ENCODE data around the gene SEZ6.
A peak's percentile ranks its signal among the peaks of the same experiment; 100 is the strongest.

SEZ6 gene

GRCh38 chr17:28925912-28926365, 79.9 kb downstream of the SEZ6 start (continued):
- no peak for TF ChIP-seq ZBTB1 (tag by site-specific recombination; IDR thresholded peaks at IDR 0.05)
- TF ChIP-seq ZNF785 (tag by site-specific recombination; IDR thresholded peaks at IDR 0.05) = no peak
- TF ChIP-seq HIC1 (tag by site-specific recombination; IDR thresholded peaks at IDR 0.05) = no peak
- TF ChIP-seq ZNF292 (tag by site-specific recombination; IDR thresholded peaks at IDR 0.05; ENCODE audit: borderline replicate concordance, low read depth) = no peak
- no peak for TF ChIP-seq ZFP41 (tag by site-specific recombination; IDR thresholded peaks at IDR 0.05; ENCODE audit: borderline replicate concordance)
- no peak for TF ChIP-seq TCF7L2 (IDR thresholded peaks at IDR 0.05; ENCODE audit: borderline replicate concordance, low read depth, low read length)
- no peak for TF ChIP-seq ZBTB8A (tag by site-specific recombination; IDR thresholded peaks at IDR 0.05)
- TF ChIP-seq ZNF521 (tag by site-specific recombination; IDR thresholded peaks at IDR 0.05) = no peak
- TF ChIP-seq ZNF274 (IDR thresholded peaks at IDR 0.05; ENCODE audit: low read length) = no peak
- TF ChIP-seq ZNF274 (tag by site-specific recombination; IDR thresholded peaks at IDR 0.05; ENCODE audit: borderline replicate concordance) = no peak
- no peak for TF ChIP-seq ZNF324 (tag by site-specific recombination; IDR thresholded peaks at IDR 0.05)
- no peak for TF ChIP-seq KLF1 (tag by site-specific recombination; IDR thresholded peaks at IDR 0.05)
- TF ChIP-seq ZNF335 (tag by site-specific recombination; conservative IDR thresholded peaks at IDR 0.05) = peak; percentile 19; the same call in 1 of the 2 replicates
- TF ChIP-seq TRIM28 (IDR thresholded peaks at IDR 0.05; ENCODE audit: borderline replicate concordance, low read length) = no peak

DNA sequence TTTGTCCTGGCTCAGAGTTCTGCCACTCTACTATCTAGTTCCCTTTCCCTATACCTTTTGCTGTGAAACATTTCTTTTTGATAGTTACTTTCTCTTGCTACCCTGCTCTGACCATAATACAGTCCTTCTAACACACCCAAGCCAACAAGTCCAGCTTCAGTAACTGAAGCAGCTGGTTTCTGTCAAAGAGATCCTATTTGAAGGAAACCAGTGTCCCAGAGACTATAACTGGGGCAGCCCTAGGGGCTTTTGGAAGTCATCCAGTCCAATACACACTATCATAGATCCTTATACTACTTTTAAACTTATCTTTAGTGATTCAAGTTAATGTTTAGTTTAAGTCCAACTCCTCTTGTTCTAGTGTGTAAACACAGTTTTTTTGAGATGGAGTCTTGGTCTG, 85.6 kb downstream of the SEZ6 start:
- Histone ChIP-seq H3K4me1 (ENCODE audit: control insufficient read depth, insufficient read depth, low read length) (no peaks in the 10 kb centered on the region), H3K27ac (ENCODE audit: extremely low read depth, low read depth, low read length) (no peak overlapping the region), H3K36me3 (ENCODE audit: control insufficient read depth in 2 of 2, insufficient read depth in 1 of 2, low read length in 2 of 2) (peaks cover 89 to 96% of the 10 kb centered on the region in 2 experiments), H3K4me3 (ENCODE audit: low read depth, low read length) (no peak overlapping the region), H3K9me3 (ENCODE audit: control insufficient read depth, insufficient read depth, low read depth, low read length) (no peaks in the 10 kb centered on the region)
- CTCF ChIA-PET = interaction anchor here (0.6 to 1.0 kb wide), 5 partner anchors 9 to 197 kb away, joined by 3 read pairs; no protein-coding TSS in a partner anchor
- no peak for TF ChIP-seq KLF7 (tag by site-specific recombination; IDR thresholded peaks at IDR 0.05; ENCODE audit: borderline replicate concordance)
- no peak for TF ChIP-seq ZIC2 (tag by site-specific recombination; IDR thresholded peaks at IDR 0.05)
- TF ChIP-seq, protein P1, sequence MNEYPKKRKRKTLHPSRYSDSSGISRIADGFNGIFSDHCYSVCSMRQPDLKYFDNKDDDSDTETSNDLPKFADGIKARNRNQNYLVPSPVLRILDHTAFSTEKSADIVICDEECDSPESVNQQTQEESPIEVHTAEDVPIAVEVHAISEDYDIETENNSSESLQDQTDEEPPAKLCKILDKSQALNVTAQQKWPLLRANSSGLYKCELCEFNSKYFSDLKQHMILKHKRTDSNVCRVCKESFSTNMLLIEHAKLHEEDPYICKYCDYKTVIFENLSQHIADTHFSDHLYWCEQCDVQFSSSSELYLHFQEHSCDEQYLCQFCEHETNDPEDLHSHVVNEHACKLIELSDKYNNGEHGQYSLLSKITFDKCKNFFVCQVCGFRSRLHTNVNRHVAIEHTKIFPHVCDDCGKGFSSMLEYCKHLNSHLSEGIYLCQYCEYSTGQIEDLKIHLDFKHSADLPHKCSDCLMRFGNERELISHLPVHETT (tag by site-specific recombination; IDR thresholded peaks at IDR 0.05) = no peak
- no peak for TF ChIP-seq ELK4 (IDR thresholded peaks at IDR 0.05; ENCODE audit: borderline replicate concordance, low read depth, low read length)
- no peak for TF ChIP-seq ZNF549 (tag by site-specific recombination; IDR thresholded peaks at IDR 0.05)
- no peak for TF ChIP-seq ZNF324 (tag by site-specific recombination; IDR thresholded peaks at IDR 0.05)
- TF ChIP-seq ZNF843 (tag by site-specific recombination; IDR thresholded peaks at IDR 0.05) = no peak
- TF ChIP-seq ZNF596 (tag by site-specific recombination; IDR thresholded peaks at IDR 0.05) = no peak
- TF ChIP-seq, protein P2, sequence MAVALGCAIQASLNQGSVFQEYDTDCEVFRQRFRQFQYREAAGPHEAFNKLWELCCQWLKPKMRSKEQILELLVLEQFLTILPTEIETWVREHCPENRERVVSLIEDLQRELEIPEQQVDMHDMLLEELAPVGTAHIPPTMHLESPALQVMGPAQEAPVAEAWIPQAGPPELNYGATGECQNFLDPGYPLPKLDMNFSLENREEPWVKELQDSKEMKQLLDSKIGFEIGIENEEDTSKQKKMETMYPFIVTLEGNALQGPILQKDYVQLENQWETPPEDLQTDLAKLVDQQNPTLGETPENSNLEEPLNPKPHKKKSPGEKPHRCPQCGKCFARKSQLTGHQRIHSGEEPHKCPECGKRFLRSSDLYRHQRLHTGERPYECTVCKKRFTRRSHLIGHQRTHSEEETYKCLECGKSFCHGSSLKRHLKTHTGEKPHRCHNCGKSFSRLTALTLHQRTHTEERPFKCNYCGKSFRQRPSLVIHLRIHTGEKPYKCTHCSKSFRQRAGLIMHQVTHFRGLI (tag by site-specific recombination; IDR thresholded peaks at IDR 0.05) = no peak
- no peak for TF ChIP-seq ZNF521 (tag by site-specific recombination; IDR thresholded peaks at IDR 0.05)
- TF ChIP-seq ZNF792 (tag by site-specific recombination; IDR thresholded peaks at IDR 0.05) = no peak
- TF ChIP-seq SCRT1 (tag by site-specific recombination; IDR thresholded peaks at IDR 0.05; ENCODE audit: borderline replicate concordance) = no peak
- no peak for TF ChIP-seq ZBTB21 (tag by site-specific recombination; IDR thresholded peaks at IDR 0.05)
- no peak for TF ChIP-seq BCL11A (tag by site-specific recombination; IDR thresholded peaks at IDR 0.05; ENCODE audit: low read depth)
- no peak for TF ChIP-seq ZNF302 (tag by site-specific recombination; IDR thresholded peaks at IDR 0.05; ENCODE audit: low read depth)
- no peak for TF ChIP-seq ZNF266 (tag by site-specific recombination; IDR thresholded peaks at IDR 0.05; ENCODE audit: low read depth)
- TF ChIP-seq ZNF114 (tag by site-specific recombination; IDR thresholded peaks at IDR 0.05) = no peak
- no peak for TF ChIP-seq ZNF174 (tag by site-specific recombination; IDR thresholded peaks at IDR 0.05)
- no peak for TF ChIP-seq ZBTB20 (tag by site-specific recombination; IDR thresholded peaks at IDR 0.05)
- TF ChIP-seq KLF10 (tag by site-specific recombination; IDR thresholded peaks at IDR 0.05) = no peak
- POLR2A ChIA-PET = no interaction called here
